G401 (cell line): Measurements from ENCODE around the gene KCNH2. TPM values are rescaled to one million over a fixed set of nuclear protein-coding genes. Genes with fewer than 3 reads are reported as not detected.
"Not testable (repeated sequence)": the region's sequence is repeated elsewhere in the genome, so short reads cannot be mapped to it uniquely, and the experiment has no call there.

Experiments
- DNase-seq: peaks from one replicate; pipeline ENCODE4 v3.0.0-alpha.2; 2015; ENCODE audit warnings: low spot score
- in situ Hi-C: cut with HindIII; loops from 2 replicates; pipeline ENCODE4 v1.10.0; 2016; ENCODE audit warnings: low sequenced_read_pairs, mixed read lengths
- total RNA-seq: library from RNA; depleted of rRNA; stranded (reverse); fragments of >200 nt; shearing (Covaris generic); gene quantifications from 2 replicates; pipeline ENCODE4 v1.2.3, GENCODE V29; 2014

Gene KCNH2
- total RNA-seq, 1 experiment from 2014 or later: 11.5 TPM

DNA sequence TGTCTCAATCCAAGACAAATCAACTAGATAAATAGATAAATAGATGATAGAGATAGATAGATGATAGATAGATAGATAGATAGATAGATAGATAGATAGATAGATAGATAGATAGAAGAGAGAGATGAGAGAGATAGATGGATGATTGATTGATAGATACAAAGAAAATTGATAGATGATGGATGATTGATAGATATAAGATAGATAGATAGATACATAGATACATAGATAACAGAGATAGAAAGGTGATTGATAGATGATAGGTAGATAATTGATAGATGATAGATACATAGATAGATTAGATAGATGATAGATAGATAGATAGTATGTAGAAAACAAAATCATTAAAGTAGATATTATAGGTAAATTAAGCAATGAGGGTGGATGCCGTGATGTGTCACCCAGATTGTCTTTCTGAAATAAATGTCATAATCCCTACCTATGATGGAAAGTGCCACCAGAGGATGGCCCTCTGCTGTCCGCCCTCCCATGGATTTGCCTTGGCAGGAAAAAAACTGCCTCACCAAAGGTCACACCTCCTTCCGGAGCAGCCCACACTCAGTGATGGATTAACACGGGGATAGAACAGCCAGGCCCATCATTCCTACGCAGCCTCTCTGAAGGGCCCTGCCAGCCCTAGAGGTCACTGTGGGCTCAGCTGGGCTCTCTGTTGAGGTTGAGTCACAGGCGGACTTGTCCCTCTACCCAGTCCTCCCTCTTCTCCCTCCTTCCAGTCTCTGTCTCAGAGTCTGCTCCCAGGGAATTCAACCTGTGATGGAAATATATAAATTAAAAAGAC lies 50.8 kb downstream of the KCNH2 start:
- DNase-seq: no peak
- in situ Hi-C loops: no loop called here

DNA sequence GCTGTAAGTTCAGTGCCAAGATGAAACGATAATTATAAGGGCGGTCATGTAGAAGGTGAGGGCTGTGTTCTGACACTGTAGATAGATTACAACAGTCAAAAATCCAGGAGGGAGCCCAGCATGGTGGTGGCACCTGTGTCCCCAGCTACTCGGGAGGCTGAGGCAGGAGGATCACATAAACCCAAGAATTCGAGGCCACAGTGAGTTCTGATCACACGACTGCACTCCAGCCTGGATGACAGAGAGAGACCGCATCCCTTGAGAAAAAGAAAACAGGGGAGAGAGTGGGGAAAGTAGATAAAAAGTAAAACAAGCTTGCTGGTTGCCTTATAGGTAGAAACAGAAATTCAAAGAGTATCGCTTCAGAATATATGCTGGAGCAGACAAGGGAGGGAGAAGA lies 52.1 kb downstream of the KCNH2 start:
- in situ Hi-C loops: no loop called here
- no peak for DNase-seq

DNA sequence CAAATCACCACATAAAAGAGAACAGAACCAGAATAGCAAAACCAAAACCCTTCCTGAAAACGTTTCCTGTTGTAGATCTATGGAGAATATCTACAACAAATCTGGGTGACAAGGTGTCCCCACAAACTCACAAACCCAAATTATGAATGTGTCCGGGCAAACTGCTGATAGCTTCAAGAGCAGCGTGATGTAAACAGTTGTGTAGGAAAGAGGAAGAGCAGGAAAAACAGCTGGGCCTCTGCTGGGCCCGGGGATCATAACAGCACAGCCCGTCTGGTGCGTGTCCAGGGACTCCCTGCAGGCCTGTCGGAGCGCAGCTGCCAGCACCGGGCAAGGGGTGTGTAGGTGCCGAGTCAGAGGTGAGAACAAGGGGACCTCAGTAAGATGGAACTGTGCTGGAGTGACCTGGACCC lies 53.7 kb downstream of the KCNH2 start:
- in situ Hi-C loops: no loop called here
- DNase-seq: no peak

DNA sequence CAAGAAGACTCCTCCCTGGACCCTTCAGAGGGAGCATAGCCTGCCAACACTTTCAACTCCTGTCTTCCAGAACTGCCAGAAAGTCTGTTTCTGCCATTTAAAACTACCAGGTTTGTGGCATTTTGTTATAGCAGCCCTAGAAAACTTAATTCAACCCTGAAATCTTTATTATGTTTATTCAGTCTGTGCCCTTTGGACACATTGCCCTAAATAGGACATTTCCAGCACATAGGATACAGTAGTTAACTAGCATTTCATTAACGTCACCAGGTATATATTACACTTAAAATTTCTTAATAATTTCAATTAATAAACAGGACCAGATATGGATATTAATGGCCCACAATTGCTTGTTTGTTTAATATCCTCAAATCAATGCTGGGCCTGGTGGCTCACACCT lies 54.3 kb downstream of the KCNH2 start:
- in situ Hi-C loops: no loop called here
- DNase-seq: no peak

DNA sequence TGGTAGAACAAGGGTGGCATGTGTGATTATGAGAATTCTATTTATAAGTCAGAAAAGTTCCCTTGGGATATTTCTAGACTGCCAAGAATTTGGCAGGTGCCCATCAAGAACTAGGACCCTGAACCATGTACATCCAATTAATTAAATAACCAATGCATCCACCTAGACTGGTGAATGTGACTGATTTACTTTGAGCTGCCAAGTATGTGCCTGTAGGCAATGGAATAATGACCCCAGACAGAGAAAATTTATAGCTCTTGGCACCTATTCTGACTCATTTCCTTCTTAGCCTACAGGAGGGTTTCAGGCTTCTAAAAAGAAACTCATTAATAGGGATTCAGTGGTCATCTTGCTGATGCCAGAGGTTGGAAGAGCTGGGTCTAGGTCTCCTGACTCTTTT lies 54.9 kb downstream of the KCNH2 start:
- in situ Hi-C loops: no loop called here

DNA sequence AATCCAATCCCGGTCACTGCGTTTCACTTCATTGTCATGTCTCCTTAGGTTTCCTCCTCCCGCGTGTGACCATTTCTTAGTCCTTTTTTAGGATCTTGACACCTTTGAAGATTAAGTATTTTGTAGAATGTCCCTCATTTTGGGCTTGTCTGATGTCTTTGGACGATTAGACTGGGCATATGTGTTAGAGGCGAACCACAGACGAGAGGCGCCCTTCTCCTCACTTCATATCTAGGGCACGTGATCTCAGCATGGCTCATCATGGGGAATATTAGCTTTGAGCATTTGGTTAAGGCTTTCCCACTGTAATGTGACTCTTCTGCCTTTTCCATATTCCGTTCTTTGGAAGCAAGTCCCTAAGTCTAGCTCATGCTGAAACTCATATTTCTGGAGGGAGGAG lies 59.0 kb downstream of the KCNH2 start:
- no peak for DNase-seq
- in situ Hi-C loops: no loop called here

More for the DNA sequence above, 54.9 kb downstream of the KCNH2 start:
- no peak for DNase-seq

DNA sequence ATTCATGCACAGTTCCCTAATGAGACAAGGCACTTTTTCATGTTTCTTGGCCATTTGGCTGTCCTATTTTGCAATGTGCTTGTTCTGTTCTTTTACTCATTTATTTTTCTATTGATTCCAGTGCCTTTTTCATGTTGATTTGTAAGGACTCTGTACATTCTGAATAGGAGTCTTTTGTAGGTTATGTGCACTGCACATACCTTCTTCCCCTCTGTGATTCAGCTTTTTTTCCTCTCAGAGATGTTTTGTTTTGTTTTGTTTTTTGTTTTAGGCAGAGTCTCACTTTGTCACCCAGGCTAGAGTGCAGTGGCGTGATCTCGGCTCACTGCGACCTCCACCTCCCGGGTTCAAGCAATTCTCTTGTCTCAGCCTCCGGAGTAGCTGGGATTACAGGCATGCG lies 59.7 kb downstream of the KCNH2 start:
- in situ Hi-C loops: no loop called here
- no peak for DNase-seq

DNA sequence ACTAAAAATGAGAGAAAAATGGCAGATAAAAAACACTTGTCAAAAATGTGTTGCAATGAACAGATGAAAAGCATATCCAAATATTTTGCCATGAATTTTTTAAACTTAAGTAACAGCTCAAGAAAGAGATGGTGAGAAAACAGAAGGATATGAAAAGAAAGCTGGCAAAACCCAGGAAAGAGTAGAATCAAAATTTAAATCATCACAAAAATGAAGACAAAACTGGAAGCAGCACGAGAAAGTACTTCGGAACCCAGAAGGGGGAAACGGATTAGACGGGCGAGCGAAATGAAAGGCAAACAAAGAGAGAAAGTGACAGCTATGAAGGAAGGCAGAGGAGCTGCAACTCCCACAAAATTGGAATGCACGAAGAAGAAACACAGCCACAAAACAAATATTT lies 60.2 kb downstream of the KCNH2 start:
- DNase-seq: no peak
- in situ Hi-C loops: no loop called here

DNA sequence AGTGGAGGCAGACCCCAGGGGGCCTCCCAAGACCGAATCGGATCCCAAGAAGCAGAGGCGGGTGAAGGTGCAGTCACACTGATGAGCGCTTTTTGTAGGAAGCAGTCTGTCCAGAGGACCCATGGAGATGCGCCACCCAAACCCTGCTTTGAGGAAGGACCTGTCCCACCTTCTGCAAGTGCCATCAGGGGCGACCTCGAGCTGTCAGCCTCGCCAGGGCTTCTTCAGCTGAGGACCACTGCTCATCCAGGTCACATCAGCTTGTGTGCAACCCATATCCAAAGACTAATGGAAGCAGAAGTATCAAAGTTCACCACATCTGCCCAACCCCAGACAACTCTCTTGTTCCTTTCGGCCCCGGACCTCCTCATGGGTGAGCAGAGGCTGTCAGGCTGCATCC lies 61.5 kb downstream of the KCNH2 start:
- in situ Hi-C loops: no loop called here
- DNase-seq: no peak

DNA sequence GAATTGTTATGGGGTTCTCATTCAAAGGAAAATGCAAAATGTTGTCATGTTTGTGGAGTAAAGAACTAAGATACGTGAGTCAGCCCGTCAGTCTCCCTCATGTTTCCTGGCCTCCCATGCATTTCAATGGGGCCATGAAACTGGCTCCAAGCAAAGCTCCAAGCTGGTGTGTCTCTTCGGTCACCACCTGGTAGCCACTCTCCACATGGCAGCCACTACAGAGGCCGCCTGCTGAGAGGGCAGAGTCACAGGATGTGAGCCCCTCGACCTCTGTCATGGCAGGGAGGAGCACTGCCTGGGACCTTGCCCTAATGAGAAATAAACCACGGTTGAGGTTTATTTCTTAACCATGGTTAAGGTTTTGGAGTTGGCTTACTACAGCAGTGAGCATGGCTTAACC lies 63.2 kb downstream of the KCNH2 start:
- in situ Hi-C loops: no loop called here
- DNase-seq: no peak

DNA sequence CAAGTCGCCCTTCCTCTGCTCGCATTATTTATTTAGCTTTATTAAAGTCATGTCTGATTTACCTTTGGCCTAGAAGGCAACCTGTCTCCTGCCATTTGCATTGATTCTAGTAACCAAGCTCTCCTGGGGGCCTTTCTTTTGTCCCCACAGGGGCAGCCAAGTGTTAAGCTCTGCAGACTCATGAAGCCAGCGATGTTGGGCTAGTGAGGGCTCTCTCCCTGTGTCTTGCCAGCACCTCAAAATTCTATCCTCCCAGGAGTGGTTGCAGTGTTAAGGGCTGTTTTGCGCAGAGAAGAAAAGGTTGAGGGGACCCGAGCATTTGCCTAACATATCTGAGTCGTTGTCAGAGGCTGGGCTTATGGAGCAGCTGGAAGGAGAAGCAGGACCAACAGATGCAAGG lies 63.9 kb downstream of the KCNH2 start:
- no peak for DNase-seq
- in situ Hi-C loops: no loop called here

DNA sequence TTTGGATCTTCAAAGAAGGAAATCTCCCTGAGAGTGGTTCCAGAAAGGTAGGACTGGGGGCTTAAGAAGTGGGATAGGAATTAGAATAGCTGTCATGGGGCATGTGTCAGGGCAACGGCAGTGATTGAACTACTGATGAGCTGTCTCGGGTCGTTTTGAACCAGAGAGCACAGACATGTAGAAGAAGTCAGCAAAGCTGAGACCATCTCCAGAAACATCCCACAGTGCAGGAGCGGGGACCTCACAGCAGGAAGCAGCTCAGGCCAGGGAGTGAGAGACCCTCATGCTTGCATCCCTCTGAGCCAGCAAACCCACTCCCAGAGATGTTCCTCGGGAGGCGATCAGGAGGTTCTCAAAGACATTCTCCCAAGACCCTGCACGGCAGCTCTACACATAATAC lies 65.7 kb downstream of the KCNH2 start:
- in situ Hi-C loops: no loop called here
- DNase-seq: no peak

DNA sequence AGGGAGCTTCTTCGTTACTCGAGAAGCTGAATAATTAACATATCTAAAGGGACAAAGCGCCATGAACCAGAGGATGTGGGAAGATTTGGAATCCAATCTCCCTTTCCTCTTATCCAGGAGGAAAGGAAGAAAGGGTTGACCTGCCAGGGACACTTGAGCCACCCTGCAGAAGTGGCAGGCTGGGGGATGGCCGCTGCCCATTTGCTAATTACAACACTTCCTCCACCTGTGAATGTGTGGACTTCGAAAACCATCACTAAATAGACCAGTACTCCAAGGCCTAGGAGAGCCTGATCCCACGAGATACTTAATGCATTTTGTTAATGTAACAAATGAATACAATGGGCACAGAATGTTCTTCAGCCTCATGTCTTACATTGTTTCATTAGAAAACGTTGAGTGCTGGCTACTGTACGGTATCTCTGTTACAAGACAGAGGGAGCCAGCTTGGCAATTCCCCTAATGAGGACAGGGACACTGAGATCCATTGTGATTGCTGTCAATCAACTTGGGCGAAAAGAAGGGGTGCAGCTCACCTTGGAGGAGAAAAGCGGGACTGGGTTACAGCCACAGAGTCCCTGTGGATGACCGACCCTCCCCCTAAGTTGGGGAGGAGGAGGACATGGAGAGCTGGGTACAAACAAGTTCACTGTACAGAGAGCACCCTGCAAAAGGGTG lies 66.4 kb downstream of the KCNH2 start:
- DNase-seq: no peak
- in situ Hi-C loops: no loop called here

DNA sequence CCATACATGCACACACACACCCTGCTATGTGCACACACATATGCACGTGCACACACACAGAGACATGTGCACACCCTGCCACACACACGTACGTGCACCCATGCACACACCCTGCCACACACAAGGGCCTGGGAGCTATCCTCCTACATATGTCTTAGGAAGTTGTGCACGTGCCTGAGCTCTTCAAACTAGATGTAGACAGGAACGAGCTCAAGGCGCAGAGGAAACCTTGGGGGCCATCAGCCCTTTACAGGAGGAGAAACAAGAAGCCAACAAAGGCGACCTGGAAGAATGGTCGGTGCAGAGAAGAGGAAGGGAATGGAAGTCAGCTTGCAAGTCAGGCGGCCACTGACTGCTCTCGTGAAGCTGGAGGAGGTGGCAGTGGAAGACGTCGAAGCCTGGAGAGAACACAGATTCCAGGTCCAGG lies 67.1 kb downstream of the KCNH2 start:
- in situ Hi-C loops: no loop called here
- no peak for DNase-seq

DNA sequence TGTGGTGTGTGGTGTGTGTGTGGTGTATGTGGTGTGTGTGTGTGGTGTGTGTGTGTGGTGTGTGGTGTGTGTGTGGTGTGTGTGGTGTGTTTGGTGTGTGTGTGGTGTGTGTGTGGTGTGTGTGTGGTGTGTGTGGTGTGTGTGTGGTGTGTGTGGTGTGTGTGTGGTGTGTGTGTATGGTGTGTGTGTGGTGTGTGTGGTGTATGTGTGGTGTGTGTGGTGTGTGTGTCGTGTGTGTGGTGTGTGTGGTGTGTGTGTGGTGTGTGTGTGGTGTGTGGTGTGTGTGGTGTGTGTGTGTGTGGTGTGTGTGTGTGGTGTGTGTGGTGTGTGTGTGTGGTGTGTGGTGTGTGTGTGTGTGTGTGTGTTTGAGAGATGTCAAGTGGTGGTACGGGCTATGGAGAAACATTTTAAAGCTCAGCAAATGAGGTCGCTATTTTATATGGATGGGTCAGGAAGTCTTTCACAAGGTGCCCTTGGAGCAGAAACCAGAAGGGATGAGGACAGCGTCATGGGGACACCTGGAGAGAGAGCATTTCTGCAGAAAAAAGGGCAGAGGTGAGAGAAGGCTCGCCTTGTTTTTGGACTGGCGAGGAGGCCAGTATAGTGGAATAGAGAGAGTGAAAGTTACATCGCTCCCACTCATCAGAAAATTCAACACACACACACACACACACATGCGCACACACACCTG lies 67.7 kb downstream of the KCNH2 start:
- in situ Hi-C loops, DNase-seq: not testable (repeated sequence)

DNA sequence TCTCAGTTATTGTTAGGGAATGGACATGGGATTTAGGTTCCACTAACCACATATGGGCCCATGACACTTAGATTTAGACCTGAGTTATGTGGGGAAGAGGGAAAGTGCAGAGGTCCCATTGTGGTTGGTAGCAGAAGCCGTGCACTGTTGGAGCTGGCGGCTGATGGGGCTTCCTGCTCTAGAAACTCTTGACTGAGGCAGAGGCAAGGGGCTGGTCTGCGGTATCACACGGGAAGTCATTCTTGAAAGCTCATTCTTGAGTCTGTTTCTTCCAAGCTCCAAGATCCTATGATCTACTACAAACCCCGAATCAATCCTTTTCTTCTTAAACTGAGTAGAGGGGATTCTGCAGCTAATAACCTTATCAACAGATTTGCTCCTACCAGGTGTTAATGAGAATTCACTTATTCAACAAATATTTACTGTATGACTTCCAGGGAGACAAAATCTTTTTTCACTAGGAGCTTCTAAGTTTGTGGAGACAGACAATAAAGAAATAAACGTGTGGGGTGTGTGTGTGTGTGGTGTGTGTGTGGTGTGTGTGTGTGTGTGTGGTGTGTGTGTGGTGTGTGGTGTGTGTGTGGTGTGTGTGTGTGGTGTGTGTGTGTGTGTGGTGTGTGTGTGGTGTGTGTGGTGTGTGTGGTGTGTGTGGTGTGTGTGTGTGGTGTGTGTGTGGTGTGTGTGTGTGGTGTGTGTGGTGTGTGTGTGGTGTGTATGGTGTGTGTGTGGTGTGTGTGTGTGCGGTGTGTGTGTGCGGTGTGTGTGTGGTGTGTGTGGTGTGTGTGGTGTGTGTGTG lies 68.7 kb downstream of the KCNH2 start:
- DNase-seq: no peak
- in situ Hi-C loops: no loop called here

DNA sequence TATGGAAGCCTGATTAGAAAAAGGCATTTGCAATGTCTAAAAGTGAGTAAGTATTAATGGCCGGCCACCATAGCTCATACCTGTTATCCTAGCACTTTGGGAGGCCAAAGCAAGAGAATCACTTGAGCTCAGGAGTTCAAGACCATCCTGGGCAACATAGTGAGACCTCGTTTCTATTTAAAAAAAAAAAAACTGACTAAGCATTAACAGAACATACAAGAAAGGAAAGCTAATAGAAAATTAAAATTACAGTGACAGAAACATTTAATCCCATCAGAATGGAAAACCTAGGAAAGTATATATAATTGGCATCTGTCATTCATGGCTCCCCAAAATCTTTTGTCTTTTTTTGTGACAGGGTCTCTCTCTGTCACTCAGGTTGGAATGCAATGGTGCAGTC lies 69.9 kb downstream of the KCNH2 start:
- DNase-seq: no peak
- in situ Hi-C loops: no loop called here

DNA sequence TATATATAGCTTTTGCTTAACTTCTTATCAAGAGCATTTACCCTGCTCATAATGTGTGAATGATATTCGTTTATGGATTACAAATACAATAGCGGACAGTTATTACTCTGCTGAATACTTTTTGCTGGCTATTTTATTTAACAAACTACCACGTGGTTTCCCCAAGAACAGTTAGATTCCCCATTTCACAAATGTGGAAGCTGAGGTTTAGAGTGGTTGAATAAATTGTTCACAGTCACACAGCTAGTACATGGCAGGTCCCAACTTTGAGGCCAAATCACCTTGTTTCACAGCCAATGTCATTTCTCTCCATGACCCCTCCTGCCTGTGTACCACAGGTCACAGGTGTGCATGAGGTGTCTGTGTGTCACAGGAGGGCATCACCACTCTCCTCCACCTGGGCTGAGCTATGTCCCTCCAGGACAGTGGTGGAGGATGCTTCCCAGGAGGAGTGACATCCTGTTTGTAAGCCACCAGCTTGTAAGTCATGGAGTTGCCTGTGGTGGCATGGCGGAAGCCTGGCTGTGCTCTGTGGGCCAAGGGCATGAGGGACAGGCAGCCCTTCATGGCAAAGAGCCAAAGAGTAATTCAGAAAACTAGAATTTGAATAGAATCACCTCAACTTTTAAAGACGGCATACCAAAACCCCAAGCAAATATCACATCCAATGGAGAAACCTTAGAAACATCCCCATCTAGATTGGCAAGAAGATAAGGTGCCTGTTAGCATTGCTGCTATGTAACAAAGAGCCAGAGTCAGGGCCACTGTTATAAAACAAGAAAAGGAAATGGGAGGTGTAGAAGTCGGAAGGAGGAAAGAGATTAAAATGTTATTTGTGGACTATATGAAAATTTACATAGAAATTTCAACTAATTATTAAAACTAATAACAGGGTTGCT lies 73.9 kb downstream of the KCNH2 start:
- no peak for DNase-seq
- in situ Hi-C loops: no loop called here

DNA sequence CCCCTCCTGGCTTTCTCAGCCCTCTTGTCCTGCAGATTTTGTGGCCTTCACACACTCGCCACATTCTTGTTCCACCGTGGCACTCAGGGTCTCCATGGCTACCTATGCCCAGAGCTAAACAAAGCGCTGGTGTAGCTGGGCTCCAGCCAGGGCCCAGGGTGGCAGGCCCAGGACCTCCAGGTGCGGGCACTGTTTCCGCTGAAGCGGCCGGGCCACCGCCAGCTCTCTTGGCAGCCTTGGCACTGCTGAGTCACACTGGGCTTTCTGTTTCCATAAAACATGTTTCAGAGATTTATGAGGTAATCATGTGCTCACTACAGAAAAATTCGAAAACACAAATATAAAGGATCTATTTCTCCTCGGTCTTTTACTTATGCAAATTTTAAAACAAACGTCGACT lies 74.5 kb downstream of the KCNH2 start:
- in situ Hi-C loops: no loop called here
- DNase-seq: peak; percentile 59
